Measurements from ENCODE around the gene CRB2. TPM values are rescaled to one million over a fixed set of nuclear protein-coding genes. Genes with fewer than 3 reads are reported as not detected.
A peak's percentile ranks its signal among the peaks of the same experiment; 100 is the strongest.

The CRB2 gene
- total RNA-seq, 1 donor: not detected

DNA sequence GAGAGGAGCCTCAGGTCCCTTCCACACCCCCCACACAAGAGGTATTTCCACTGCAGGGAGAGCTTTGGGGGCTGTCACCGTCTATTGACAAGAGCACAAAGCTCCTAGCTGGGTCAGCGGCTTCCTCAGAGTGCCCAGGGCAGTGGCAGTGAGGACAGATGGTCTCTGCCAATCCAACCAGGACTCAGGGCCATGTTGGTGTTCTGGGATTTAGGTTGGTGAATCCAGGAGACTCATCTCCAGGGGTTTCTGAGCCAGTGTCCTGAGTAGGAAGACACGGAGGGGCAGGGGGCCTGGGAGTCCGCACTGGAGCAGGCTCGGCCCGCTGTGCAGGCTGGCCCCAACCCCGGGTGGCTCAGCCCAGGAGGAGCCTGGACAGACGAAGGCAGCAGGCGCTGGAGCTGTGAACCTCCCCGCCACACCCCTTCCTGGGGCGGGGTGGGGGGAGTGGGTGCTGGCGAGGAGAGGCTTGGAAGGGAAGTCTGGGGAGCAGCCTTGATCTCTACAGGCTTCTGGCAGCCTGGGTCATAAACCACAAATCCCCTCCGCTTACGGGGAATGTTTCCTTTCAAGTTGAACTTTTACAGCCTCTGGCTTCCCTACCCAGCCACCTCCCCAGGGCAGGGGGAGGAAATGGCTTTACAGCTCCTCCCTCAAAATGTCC lies 19.6 kb downstream of the CRB2 start:
- DNase-seq (ENCODE audit: low read depth): peak; percentile 92
- no peak overlapping the region for H3K4me3 ChIP-seq (ENCODE audit: low read depth, low read length)
- TF ChIP-seq, protein P1, sequence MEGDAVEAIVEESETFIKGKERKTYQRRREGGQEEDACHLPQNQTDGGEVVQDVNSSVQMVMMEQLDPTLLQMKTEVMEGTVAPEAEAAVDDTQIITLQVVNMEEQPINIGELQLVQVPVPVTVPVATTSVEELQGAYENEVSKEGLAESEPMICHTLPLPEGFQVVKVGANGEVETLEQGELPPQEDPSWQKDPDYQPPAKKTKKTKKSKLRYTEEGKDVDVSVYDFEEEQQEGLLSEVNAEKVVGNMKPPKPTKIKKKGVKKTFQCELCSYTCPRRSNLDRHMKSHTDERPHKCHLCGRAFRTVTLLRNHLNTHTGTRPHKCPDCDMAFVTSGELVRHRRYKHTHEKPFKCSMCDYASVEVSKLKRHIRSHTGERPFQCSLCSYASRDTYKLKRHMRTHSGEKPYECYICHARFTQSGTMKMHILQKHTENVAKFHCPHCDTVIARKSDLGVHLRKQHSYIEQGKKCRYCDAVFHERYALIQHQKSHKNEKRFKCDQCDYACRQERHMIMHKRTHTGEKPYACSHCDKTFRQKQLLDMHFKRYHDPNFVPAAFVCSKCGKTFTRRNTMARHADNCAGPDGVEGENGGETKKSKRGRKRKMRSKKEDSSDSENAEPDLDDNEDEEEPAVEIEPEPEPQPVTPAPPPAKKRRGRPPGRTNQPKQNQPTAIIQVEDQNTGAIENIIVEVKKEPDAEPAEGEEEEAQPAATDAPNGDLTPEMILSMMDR (IDR thresholded peaks at IDR 0.05; ENCODE audit: insufficient read depth, low read depth, low read length): no peak

DNA sequence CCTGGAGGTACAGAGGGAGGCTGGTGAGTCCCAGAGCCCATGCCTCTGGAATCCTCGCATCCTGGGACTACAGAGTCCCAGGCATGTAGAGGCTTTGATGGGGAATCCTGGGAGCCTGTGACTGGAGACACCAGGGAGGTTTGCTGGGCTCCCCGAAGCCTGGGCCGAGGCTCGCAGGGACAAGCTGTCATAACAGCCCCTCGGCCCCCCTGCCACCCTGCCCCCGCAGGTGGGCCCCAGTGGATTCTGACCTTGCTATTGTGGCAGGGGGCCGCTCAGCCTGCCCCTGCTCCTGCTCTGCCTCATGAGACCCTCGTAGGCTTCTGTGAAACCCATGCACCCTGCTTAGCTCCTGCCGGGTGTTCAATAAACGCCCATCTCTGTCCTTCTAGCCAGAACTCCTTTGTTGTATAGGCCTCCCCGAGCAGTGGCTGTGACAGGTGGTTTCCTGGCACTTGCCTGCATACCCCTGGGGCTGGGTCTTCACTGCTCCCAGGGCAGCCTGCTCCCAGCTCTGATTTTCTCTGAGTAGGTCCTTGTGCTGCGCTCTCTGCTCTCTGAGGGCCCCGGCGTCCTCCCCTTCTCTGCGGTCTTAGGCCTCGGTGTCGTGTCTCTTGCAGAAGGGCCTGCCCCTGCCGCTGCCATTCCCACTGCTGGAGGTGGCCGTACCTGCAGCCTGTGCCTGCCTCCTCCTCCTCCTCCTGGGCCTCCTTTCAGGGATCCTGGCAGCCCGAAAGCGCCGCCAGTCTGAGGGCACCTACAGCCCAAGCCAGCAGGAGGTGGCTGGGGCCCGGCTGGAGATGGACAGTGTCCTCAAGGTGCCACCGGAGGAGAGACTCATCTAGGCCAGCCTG lies 20.4 kb downstream of the CRB2 start:
- H3K4me3 ChIP-seq (ENCODE audit: low read depth, low read length): no peak overlapping the region
- no peak for DNase-seq (ENCODE audit: low read depth)
- TF ChIP-seq, protein P1 (IDR thresholded peaks at IDR 0.05; ENCODE audit: insufficient read depth, low read depth, low read length): no peak

DNA sequence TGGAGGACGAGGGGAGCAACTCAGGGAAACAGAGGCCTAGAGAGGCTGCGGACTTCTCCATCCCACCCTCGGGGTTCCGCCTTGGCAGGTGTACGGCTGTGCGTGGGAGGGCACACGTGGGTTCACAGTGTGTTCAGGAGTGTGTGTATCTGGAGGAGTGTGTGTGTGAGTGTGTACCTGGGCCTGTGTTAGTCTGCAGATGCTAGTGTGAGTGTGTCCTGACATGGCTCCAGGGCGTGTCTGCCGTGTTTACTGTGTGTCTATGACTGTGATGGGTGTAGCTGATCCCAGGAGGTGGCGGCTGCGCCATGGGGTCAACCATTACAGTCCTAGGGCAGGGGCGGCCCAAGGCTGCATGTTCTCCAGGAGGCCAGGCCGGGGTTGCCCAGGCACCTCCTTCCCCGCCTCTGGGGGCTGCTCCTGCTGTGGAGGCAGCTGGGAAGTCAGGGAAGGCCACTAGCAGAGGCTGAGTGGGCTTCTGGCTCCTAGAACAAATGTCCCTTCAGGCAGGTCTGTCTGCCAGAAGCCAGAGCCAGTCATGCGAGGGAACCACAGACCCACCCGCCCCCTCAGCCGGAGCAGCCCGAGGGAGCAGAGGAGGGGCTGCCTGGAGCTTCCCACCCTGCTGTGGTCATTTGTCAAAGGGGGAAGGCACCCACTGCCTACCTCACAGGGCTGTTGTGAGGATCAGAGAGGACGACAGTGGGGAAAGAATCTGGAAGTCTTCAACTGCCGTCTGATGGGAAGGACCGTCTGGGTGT lies 21.4 kb downstream of the CRB2 start:
- TF ChIP-seq, protein P1 (IDR thresholded peaks at IDR 0.05; ENCODE audit: insufficient read depth, low read depth, low read length): no peak
- no peak overlapping the region for H3K4me3 ChIP-seq (ENCODE audit: low read depth, low read length)
- DNase-seq (ENCODE audit: low read depth): peak; percentile 15

DNA sequence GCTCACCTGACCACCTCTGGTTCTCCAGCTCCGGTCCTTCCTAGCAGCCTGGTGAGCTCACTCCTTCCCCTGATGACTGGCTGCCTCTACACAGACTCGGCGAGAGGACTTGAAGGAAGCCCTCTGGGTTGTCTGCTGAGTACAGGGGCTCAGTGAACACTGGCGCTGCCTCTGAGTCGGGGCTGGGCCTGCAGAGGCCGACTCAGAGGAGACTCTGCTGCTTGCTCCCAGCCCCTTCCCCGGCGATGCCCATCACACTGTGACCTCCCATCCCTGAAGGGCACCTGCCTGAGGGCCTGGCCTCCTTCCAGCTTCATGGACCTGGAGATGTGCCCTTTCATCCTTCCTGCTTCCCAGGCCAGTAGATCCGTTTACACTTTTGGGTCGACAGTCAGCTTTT lies 22.0 kb downstream of the CRB2 start:
- no peak overlapping the region for H3K4me3 ChIP-seq (ENCODE audit: low read depth, low read length)
- TF ChIP-seq, protein P1 (IDR thresholded peaks at IDR 0.05; ENCODE audit: insufficient read depth, low read depth, low read length): no peak
- DNase-seq (ENCODE audit: low read depth): no peak

DNA sequence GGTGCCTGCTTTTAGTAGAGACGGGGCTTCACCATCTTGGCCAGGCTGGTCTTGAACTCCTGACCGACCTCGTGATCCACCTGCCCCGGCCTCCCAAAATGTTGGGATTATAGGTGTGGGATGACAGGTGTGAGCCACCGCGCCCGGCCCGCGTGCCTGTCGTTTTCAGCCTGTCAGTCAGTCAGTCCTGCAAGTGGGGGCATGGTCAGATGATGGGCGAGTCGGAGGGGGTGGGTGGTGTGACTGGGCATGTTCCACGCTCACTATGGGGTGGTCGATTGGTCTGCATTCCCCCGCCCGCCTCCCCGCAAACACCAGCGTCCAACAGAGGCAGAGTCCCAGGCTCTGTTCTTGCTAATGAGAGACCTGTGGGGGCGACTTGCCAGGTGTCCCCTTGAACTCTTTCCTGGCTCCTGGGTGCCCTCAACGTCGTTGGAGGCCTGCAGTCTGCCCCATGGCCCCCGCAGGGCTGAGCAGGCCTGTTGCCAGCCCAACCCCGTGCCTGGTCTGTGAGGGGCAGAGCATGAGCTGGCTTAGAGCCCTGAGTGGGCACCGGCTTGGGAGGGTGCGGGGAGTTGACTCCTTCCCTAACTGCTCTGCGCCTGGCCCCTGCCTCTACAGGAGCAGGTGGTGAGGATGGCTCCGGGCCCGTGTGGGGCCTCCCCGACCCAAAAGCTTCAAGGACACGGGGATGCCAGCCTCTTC lies 23.1 kb downstream of the CRB2 start:
- no peak overlapping the region for H3K4me3 ChIP-seq (ENCODE audit: low read depth, low read length)
- TF ChIP-seq, protein P1 (IDR thresholded peaks at IDR 0.05; ENCODE audit: insufficient read depth, low read depth, low read length): no peak
- no peak for DNase-seq (ENCODE audit: low read depth)
